HPDE6-E6E7 (cell line): ENCODE results near the gene QRICH2.
"Not testable (repeated sequence)": the region's sequence is repeated elsewhere in the genome, so short reads cannot be mapped to it uniquely, and the experiment has no call there.

Experiments used
- DNase-seq: peaks from one replicate; pipeline ENCODE4 v3.0.0; 2011; ENCODE audit warnings: missing footprints; ENCODE audit errors: extremely low spot score

The QRICH2 gene

GRCh38 chr17:76277300-76278267 lies 30.5 kb downstream of the QRICH2 start:
- no peak for DNase-seq

- DNase-seq: no peak
These were observed 31.4 kb downstream of the QRICH2 start for GRCh38 chr17:76276461-76277299.

GRCh38 chr17:76276069-76276431 lies 32.0 kb downstream of the QRICH2 start:
- no peak for DNase-seq

- no peak for DNase-seq
These were observed 32.6 kb downstream of the QRICH2 start for GRCh38 chr17:76275382-76276068.

- DNase-seq: no peak
These were observed 33.7 kb downstream of the QRICH2 start for GRCh38 chr17:76274112-76274956.

- no peak for DNase-seq
These were observed 34.5 kb downstream of the QRICH2 start for GRCh38 chr17:76273445-76274111.

- no peak for DNase-seq
These were observed 35.3 kb downstream of the QRICH2 start for GRCh38 chr17:76272541-76273444.

- DNase-seq: no peak
These were observed 36.2 kb downstream of the QRICH2 start for GRCh38 chr17:76271669-76272540.

- no peak for DNase-seq
These were observed 37.1 kb downstream of the QRICH2 start for GRCh38 chr17:76270770-76271668.

GRCh38 chr17:76270127-76270592 lies 37.9 kb downstream of the QRICH2 start:
- no peak for DNase-seq

GRCh38 chr17:76268991-76269981 lies 38.8 kb downstream of the QRICH2 start:
- DNase-seq: no peak

GRCh38 chr17:76268015-76268749 lies 39.9 kb downstream of the QRICH2 start:
- peak; percentile 76 for DNase-seq

- DNase-seq: not testable (repeated sequence)
These were observed 40.5 kb downstream of the QRICH2 start for GRCh38 chr17:76267581-76268001.

GRCh38 chr17:76267051-76267576 lies 41.0 kb downstream of the QRICH2 start:
- no peak for DNase-seq
